ENCODE data around the gene CD81.

CD81 gene

GRCh38 chr11:2442589-2442988, 65.5 kb downstream of the CD81 start:
- no peak for DNase-seq

- DNase-seq: no peak
These were observed 66.3 kb downstream of the CD81 start for GRCh38 chr11:2443406-2443805.

- peak; percentile 54 to 75 (median 66) for DNase-seq
These were observed 67.0 kb downstream of the CD81 start, which contains the start of gene TRPM5 for GRCh38 chr11:2443881-2444820. TRPM5 (minus strand) TSS chr11:2444514; CDS start chr11:2423036, 21,478 bp downstream.

- DNase-seq: no peak
These were observed 68.0 kb downstream of the CD81 start, which contains the start of gene KCNQ1 for GRCh38 chr11:2444821-2445745. KCNQ1 (plus strand) TSS chr11:2445008; CDS start chr11:2445099, 91 bp downstream.

- DNase-seq: no peak
These were observed 68.8 kb downstream of the CD81 start for GRCh38 chr11:2445746-2446551.

GRCh38 chr11:2446590-2447252, 69.6 kb downstream of the CD81 start:
- DNase-seq: no peak

Measured in activated CD4-positive, CD25-positive, alpha-beta regulatory T cell (primary cell).